Measurements from ENCODE around the gene PIP5KL1.

PIP5KL1 gene

GRCh38 chr9:127876026-127876763 lies 54.4 kb downstream of the PIP5KL1 start:
- in situ Hi-C loops (cut with HindIII; ENCODE audit: low sequenced_read_pairs): no loop called here

- in situ Hi-C loops (cut with HindIII; ENCODE audit: low sequenced_read_pairs): no loop called here
Observed at GRCh38 chr9:127875306-127875966, 55.1 kb downstream of the PIP5KL1 start.

- in situ Hi-C loops (cut with HindIII; ENCODE audit: low sequenced_read_pairs): loop anchor here (25.0 kb wide), 1 partner anchor 237 kb away; no protein-coding TSS in a partner anchor
Observed at GRCh38 chr9:127874301-127875221, 56.0 kb downstream of the PIP5KL1 start.

GRCh38 chr9:127873886-127874285 lies 56.7 kb downstream of the PIP5KL1 start:
- in situ Hi-C loops (cut with HindIII; ENCODE audit: low sequenced_read_pairs): loop anchor here (25.0 kb wide), 1 partner anchor 237 kb away; no protein-coding TSS in a partner anchor

- in situ Hi-C loops (cut with HindIII; ENCODE audit: low sequenced_read_pairs): loop anchor here (25.0 kb wide), 1 partner anchor 236 kb away; no protein-coding TSS in a partner anchor
Observed at GRCh38 chr9:127873223-127873691, 57.3 kb downstream of the PIP5KL1 start.

- in situ Hi-C loops (cut with HindIII; ENCODE audit: low sequenced_read_pairs): loop anchor here (25.0 kb wide), 1 partner anchor 235 kb away; no protein-coding TSS in a partner anchor
Observed at GRCh38 chr9:127872369-127873222, 58.0 kb downstream of the PIP5KL1 start.

GRCh38 chr9:127871531-127871930 lies 59.0 kb downstream of the PIP5KL1 start:
- in situ Hi-C loops (cut with HindIII; ENCODE audit: low sequenced_read_pairs): loop anchor here (25.0 kb wide), 1 partner anchor 234 kb away; no protein-coding TSS in a partner anchor

GRCh38 chr9:127870887-127871286 lies 59.7 kb downstream of the PIP5KL1 start:
- in situ Hi-C loops (cut with HindIII; ENCODE audit: low sequenced_read_pairs): loop anchor here (25.0 kb wide), 1 partner anchor 234 kb away; no protein-coding TSS in a partner anchor
